OCI-LY1 (cell line): ENCODE data around the gene RNF115.

ENCODE experiments used
- CTCF ChIP-seq: fragments of 200-600 bp; sonication (generic), shearing (Covaris generic); IDR thresholded peaks from 2 replicates; pipeline ENCODE4 v1.5.1; 2017; ENCODE audit warnings: mild to moderate bottlenecking, antibody characterized with exemption, low read length, moderate library complexity, mixed read lengths
- EZH2 ChIP-seq: fragments of 200-600 bp; sonication (generic), shearing (Covaris generic); IDR thresholded peaks from 2 replicates; pipeline ENCODE4 v1.8.0; 2017; ENCODE audit warnings: borderline replicate concordance, mixed run types, mild to moderate bottlenecking, antibody characterized with exemption, low read length, moderate library complexity, mixed read lengths

- no peak for TF ChIP-seq CTCF
- TF ChIP-seq EZH2, result no peak
Observed at GRCh38 chr1:145690587-145691558, 133.0 kb downstream of the RNF115 start.
